ENCODE measurements around the gene VDAC2. TPM values are rescaled to one million over a fixed set of nuclear protein-coding genes. Genes with fewer than 3 reads are reported as not detected.

The VDAC2 gene
- total RNA-seq, 1 experiment from 2014 or later, result 254 TPM

DNA sequence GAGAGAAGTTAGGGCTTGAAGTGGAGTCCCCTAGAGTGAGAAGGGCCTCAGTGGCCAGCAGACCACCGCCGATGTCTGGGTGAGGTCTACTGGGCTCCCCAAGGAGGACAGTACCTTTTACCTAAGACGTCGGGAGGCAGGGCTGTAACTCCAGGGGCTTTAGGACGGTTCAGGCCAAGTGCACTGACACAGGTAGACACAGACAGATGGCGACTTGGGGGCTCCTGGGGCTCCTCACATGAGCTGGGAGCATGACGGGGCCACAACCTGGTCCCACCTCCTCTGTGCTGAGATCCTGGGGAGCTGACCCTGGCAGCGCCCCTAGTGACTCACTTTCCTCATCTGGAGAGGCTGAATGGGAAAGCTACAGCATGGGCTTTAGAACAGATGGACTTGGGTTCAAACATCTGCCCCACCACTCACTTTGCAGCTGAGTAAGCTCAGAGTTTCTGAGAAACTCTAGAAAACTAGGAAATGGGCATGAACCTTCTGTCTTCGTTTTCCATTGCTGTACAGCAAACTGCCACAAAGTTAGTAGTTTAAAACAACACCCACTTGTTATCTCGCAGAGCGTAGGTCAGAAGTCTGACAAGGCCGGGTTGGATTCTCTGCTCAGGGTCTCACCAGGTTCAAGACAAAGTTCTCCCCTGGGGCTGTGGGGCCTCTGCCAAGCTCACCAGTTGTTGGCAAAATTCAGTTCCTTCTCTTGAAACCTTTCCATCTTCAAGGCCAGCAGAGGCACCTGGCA lies 29.9 kb downstream of the VDAC2 start:
- CTCF ChIA-PET, result interaction anchor here (0.7 kb wide), 2 partner anchors 9 to 308 kb away, joined by 3 to 4 read pairs; no protein-coding TSS in a partner anchor
- no TSS peak for BruUV-seq (replicated peaks)
- TF ChIP-seq, protein P1, sequence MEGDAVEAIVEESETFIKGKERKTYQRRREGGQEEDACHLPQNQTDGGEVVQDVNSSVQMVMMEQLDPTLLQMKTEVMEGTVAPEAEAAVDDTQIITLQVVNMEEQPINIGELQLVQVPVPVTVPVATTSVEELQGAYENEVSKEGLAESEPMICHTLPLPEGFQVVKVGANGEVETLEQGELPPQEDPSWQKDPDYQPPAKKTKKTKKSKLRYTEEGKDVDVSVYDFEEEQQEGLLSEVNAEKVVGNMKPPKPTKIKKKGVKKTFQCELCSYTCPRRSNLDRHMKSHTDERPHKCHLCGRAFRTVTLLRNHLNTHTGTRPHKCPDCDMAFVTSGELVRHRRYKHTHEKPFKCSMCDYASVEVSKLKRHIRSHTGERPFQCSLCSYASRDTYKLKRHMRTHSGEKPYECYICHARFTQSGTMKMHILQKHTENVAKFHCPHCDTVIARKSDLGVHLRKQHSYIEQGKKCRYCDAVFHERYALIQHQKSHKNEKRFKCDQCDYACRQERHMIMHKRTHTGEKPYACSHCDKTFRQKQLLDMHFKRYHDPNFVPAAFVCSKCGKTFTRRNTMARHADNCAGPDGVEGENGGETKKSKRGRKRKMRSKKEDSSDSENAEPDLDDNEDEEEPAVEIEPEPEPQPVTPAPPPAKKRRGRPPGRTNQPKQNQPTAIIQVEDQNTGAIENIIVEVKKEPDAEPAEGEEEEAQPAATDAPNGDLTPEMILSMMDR (IDR thresholded peaks at IDR 0.05; ENCODE audit: unreplicated experiment), result no peak
- H3K4me3 Mint-ChIP-seq (ENCODE audit: low read depth, unreplicated experiment), result no peak overlapping the region
- no peaks in the 10 kb centered on the region for H3K27me3 Mint-ChIP-seq (ENCODE audit: unreplicated experiment)
- H3K9me3 Mint-ChIP-seq (ENCODE audit: low read depth, unreplicated experiment), result no peaks in the 10 kb centered on the region
- DNase-seq, result no peak
- H3K36me3 Mint-ChIP-seq (ENCODE audit: insufficient read depth, unreplicated experiment), result peaks cover 5% of the 10 kb centered on the region
- H3K4me1 Mint-ChIP-seq (ENCODE audit: low read depth, unreplicated experiment), result peaks cover 14% of the 10 kb centered on the region
- no peak overlapping the region for H3K27ac Mint-ChIP-seq (ENCODE audit: unreplicated experiment)
- intact Hi-C loops (cut with micrococcal nuclease; ENCODE audit: unreplicated experiment), result no loop called here

DNA sequence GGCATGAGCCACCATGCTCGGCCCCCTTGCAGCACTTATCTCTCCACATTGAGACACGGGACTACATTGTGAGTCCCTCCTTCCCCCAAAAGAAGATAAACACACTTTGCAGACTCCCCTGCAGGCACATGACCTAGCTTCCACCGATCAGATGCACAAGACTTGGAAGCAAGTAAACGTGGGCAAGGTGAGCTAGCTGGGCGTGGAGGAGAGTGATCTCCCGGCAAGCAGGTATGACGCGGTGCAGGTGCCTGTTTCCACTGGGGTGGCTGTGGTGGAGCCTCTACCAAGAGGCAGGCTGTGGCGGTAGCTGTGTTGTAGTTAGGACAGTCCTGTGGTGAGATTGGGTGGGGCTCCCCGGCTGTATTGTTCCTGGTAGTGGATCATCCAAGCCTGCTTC lies 32.8 kb downstream of the VDAC2 start:
- Mint-ChIP-seq H3K4me1 (ENCODE audit: low read depth, unreplicated experiment) (peaks cover 15% of the 10 kb centered on the region), H3K27me3 (ENCODE audit: unreplicated experiment) (no peaks in the 10 kb centered on the region), H3K36me3 (ENCODE audit: insufficient read depth, unreplicated experiment) (no peaks in the 10 kb centered on the region), H3K4me3 (ENCODE audit: low read depth, unreplicated experiment) (no peak overlapping the region), H3K27ac (ENCODE audit: unreplicated experiment) (no peak overlapping the region), H3K9me3 (ENCODE audit: low read depth, unreplicated experiment) (no peaks in the 10 kb centered on the region)
- TF ChIP-seq, protein P1 (IDR thresholded peaks at IDR 0.05; ENCODE audit: unreplicated experiment), result no peak
- BruUV-seq (replicated peaks), result no TSS peak
- no peak for DNase-seq
- CTCF ChIA-PET, result no interaction called here
- intact Hi-C loops (cut with micrococcal nuclease; ENCODE audit: unreplicated experiment), result no loop called here

DNA sequence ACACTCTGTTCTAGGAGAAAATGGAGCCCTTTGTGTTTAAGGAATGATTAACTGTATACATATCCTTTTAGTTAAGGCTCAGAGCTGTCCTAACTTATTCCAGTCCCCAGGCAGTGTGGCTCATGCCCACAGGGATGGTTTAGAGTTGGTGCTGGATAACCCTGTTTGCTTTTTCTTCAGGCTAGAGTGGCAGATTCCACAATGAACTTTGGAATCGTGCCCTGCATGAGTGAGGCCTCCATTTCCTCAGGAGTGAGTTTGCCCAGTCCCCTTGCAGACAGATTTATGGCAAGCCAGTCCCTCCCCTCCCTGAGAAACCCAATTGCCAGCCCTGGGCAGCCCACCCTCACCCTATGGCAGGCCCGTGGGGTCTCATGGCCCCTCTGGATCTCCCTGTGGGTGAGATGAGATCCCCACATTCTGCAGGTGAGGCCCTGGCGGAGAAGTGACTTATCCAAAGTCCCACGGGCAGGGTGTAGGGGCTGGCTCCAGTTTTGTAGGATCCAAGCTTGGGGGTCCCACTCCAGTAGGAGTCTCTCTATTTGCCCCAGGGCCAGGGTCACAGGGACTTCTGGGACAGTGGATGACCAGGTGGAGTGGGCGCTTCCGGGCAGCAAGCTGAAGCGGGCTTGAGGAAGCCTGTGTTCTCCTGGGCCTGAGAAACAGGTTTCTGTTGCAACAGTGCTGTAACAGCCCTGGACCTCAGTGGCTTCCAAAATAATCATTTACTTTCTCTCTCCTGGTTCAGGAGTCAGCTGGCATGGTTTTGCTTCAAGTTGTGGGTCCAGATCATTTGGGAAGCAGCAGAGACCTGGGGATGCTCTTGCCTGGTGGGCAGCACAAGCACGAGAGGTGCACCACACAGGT lies 34.1 kb downstream of the VDAC2 start:
- Mint-ChIP-seq H3K36me3 (ENCODE audit: insufficient read depth, unreplicated experiment) (peaks cover 6% of the 10 kb centered on the region), H3K27me3 (ENCODE audit: unreplicated experiment) (no peaks in the 10 kb centered on the region), H3K9me3 (ENCODE audit: low read depth, unreplicated experiment) (no peaks in the 10 kb centered on the region), H3K4me1 (ENCODE audit: low read depth, unreplicated experiment) (peaks cover 15% of the 10 kb centered on the region), H3K4me3 (ENCODE audit: low read depth, unreplicated experiment) (no peak overlapping the region), H3K27ac (ENCODE audit: unreplicated experiment) (no peak overlapping the region)
- intact Hi-C loops (cut with micrococcal nuclease; ENCODE audit: unreplicated experiment), result no loop called here
- TF ChIP-seq, protein P1 (IDR thresholded peaks at IDR 0.05; ENCODE audit: unreplicated experiment), result no peak
- BruUV-seq (replicated peaks), result no TSS peak
- CTCF ChIA-PET, result no interaction called here
- no peak for DNase-seq

DNA sequence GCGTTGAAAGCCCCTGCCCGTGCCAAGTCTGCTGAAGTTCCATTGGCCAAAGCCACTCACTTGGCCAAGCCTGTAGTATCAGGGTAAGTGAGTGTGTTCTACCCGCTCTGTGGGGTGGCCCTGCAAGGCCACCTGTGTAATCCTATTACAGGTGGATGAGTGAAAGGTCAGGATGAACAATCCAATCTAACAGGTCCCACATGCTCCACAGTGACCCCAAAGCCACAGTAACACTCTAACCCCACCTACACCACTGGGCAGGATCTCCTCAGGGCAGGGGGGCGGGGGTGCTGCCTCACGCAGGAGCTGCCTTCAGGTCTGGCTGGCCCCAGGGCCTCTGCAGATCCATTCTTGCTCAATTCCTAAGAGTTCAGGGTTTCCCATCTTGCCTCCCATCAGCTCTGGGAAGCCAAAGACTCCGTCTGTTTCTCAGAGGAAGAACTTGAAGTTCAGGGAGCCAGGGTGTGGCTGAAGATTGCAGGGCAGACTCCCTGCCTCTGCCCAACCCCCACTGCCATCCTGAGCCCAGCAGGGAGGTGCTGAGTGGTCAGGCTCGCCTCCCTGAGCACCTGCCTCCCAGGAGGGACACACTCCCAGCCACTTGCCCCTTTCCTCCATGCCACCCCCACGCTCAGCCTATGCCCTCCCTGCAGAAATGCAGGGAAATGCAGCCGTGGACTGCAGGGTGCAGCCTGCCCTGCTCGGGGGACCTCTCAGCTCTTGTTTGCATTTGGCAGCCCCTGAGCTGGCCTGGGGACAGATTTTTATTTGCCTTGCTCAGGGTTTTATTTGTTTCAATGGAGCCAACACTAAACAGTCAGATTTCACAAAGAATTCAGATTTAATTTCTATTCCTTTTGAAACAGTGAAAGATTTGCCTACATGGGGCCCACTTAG lies 35.0 kb downstream of the VDAC2 start:
- CTCF ChIA-PET, result interaction anchor here (0.5 to 1.6 kb wide), 2 partner anchors 8 to 18 kb away, joined by 4 to 5 read pairs; no protein-coding TSS in a partner anchor
- no TSS peak for BruUV-seq (replicated peaks)
- peaks cover 8% of the 10 kb centered on the region for H3K36me3 Mint-ChIP-seq (ENCODE audit: insufficient read depth, unreplicated experiment)
- no peak overlapping the region for H3K27ac Mint-ChIP-seq (ENCODE audit: unreplicated experiment)
- H3K4me1 Mint-ChIP-seq (ENCODE audit: low read depth, unreplicated experiment), result peaks cover 22% of the 10 kb centered on the region
- no peaks in the 10 kb centered on the region for H3K27me3 Mint-ChIP-seq (ENCODE audit: unreplicated experiment)
- TF ChIP-seq, protein P1 (IDR thresholded peaks at IDR 0.05; ENCODE audit: unreplicated experiment), result no peak
- intact Hi-C loops (cut with micrococcal nuclease; ENCODE audit: unreplicated experiment), result no loop called here
- DNase-seq, result peak; percentile 32
- H3K4me3 Mint-ChIP-seq (ENCODE audit: low read depth, unreplicated experiment), result no peak overlapping the region
- H3K9me3 Mint-ChIP-seq (ENCODE audit: low read depth, unreplicated experiment), result no peaks in the 10 kb centered on the region

Data from Calu3 (cell line).